ENCODE results near the gene KIAA0753. TPM values are rescaled to one million over a fixed set of nuclear protein-coding genes. Genes with fewer than 3 reads are reported as not detected.

KIAA0753 gene
- total RNA-seq, 1 experiment from 2014 or later = 18.3 TPM

GRCh38 chr17:6633263-6633662, 7.2 kb downstream of the KIAA0753 start:
- Histone ChIP-seq H3K4me3 (replicated peaks in 1 of 2; ENCODE audit: low read depth in 1 of 2, low read length in 2 of 2) (no peak overlapping the region), H3K27ac (ENCODE audit: low read depth, low read length) (no peak overlapping the region), H3K9ac (ENCODE audit: low read length) (no peak overlapping the region), H3K79me2 (ENCODE audit: insufficient read depth, low read length) (peaks cover 8% of the 10 kb centered on the region; the same call in 1 of the 2 replicates), H3K9me3 (ENCODE audit: control insufficient read depth in 1 of 2, insufficient read depth in 1 of 2, low read depth in 1 of 2, low read length in 2 of 2) (no peaks in the 10 kb centered on the region), H3K4me1 (ENCODE audit: control insufficient read depth in 1 of 2, insufficient read depth in 2 of 2, low read length in 2 of 2) (no peaks in the 10 kb centered on the region), H3K36me3 (ENCODE audit: control insufficient read depth in 1 of 2, insufficient read depth in 2 of 2, low read length in 2 of 2) (peaks cover 23 to 28% of the 10 kb centered on the region in 2 experiments; a peak in 3 of 4 replicates), H4K20me1 (ENCODE audit: insufficient read depth) (no peaks in the 10 kb centered on the region), H3K9me2 (ENCODE audit: insufficient read depth) (no peaks in the 10 kb centered on the region), H2AFZ (ENCODE audit: low read depth, low read length, poor library complexity, severe bottlenecking) (no peak overlapping the region), H3K4me2 (ENCODE audit: low read length) (no peak overlapping the region), H3K27me3 (ENCODE audit: insufficient read depth, low read length) (no peaks in the 10 kb centered on the region)
- no peak for DNase-seq (ENCODE audit: low read depth, low spot score)
- POLR2A ChIA-PET = no interaction called here
- RAD21 ChIA-PET (ENCODE audit: low non-redundant PET in 1 of 2, low total read pairs in 2 of 2, uncharacterized antibody in 2 of 2, unreplicated experiment in 2 of 2) = no interaction called here
- intact Hi-C loops (cut with micrococcal nuclease) = no loop called here
- TF ChIP-seq CEBPB (IDR thresholded peaks at IDR 0.05; ENCODE audit: low read depth) = no peak
- no peak for TF ChIP-seq RAD21 (IDR thresholded peaks at IDR 0.05; ENCODE audit: low read depth)
- TF ChIP-seq ELF1 (IDR thresholded peaks at IDR 0.05; ENCODE audit: borderline replicate concordance, low read depth) = no peak
- no peak for TF ChIP-seq SRF (IDR thresholded peaks at IDR 0.05; ENCODE audit: low read depth)
- no peak for TF ChIP-seq ZFX (IDR thresholded peaks at IDR 0.05)
- TF ChIP-seq SIN3A (IDR thresholded peaks at IDR 0.05; ENCODE audit: low read depth) = no peak
- no peak for TF ChIP-seq FOSL1 (IDR thresholded peaks at IDR 0.05; ENCODE audit: low read depth)
- TF ChIP-seq MAX (IDR thresholded peaks at IDR 0.05) = no peak
- no TSS peak for BruUV-seq (replicated peaks)
- no peak for ATAC-seq
- CTCF ChIA-PET = no interaction called here

GRCh38 chr17:6632530-6632929, 8.0 kb downstream of the KIAA0753 start:
- DNase-seq (ENCODE audit: low read depth, low spot score) = no peak
- H3K9me2 ChIP-seq (ENCODE audit: insufficient read depth) = no peaks in the 10 kb centered on the region
- CTCF ChIA-PET = no interaction called here
- peaks cover 12% of the 10 kb centered on the region; the same call in 1 of the 2 replicates for H3K79me2 ChIP-seq (ENCODE audit: insufficient read depth, low read length)
- no peak overlapping the region for H3K27ac ChIP-seq (ENCODE audit: low read depth, low read length)
- H2AFZ ChIP-seq (ENCODE audit: low read depth, low read length, poor library complexity, severe bottlenecking) = no peak overlapping the region
- no peaks in the 10 kb centered on the region for H3K27me3 ChIP-seq (ENCODE audit: insufficient read depth, low read length)
- no peak overlapping the region for H3K4me2 ChIP-seq (ENCODE audit: low read length)
- H3K9me3 ChIP-seq (ENCODE audit: control insufficient read depth in 1 of 2, insufficient read depth in 1 of 2, low read depth in 1 of 2, low read length in 2 of 2) = no peaks in the 10 kb centered on the region
- RAD21 ChIA-PET (ENCODE audit: low non-redundant PET in 1 of 2, low total read pairs in 2 of 2, uncharacterized antibody in 2 of 2, unreplicated experiment in 2 of 2) = no interaction called here
- no peaks in the 10 kb centered on the region for H3K4me1 ChIP-seq (ENCODE audit: control insufficient read depth in 1 of 2, insufficient read depth in 2 of 2, low read length in 2 of 2)
- POLR2A ChIA-PET = no interaction called here
- intact Hi-C loops (cut with micrococcal nuclease) = no loop called here
- peaks cover 31 to 33% of the 10 kb centered on the region in 2 experiments; a peak in 3 of 4 replicates for H3K36me3 ChIP-seq (ENCODE audit: control insufficient read depth in 1 of 2, insufficient read depth in 2 of 2, low read length in 2 of 2)
- no peak overlapping the region for H3K9ac ChIP-seq (ENCODE audit: low read length)
- no peak for ATAC-seq
- H3K4me3 ChIP-seq (replicated peaks in 1 of 2; ENCODE audit: low read depth in 1 of 2, low read length in 2 of 2) = no peak overlapping the region
- no TSS peak for BruUV-seq (replicated peaks)
- no peaks in the 10 kb centered on the region for H4K20me1 ChIP-seq (ENCODE audit: insufficient read depth)
- TF ChIP-seq SIN3A (IDR thresholded peaks at IDR 0.05; ENCODE audit: low read depth) (no peak), FOSL1 (IDR thresholded peaks at IDR 0.05; ENCODE audit: low read depth) (no peak), SRF (IDR thresholded peaks at IDR 0.05; ENCODE audit: low read depth) (no peak), RAD21 (IDR thresholded peaks at IDR 0.05; ENCODE audit: low read depth) (no peak), ZBTB33 (IDR thresholded peaks at IDR 0.05; ENCODE audit: extremely low read depth, insufficient replicate concordance, low read length) (no peak), JUND (IDR thresholded peaks at IDR 0.05) (no peak), MAX (IDR thresholded peaks at IDR 0.05) (no peak), EZH2phosphoT487 (IDR thresholded peaks at IDR 0.05; ENCODE audit: borderline replicate concordance) (no peak), ZNF274 (IDR thresholded peaks at IDR 0.05; ENCODE audit: low read depth, low read length) (no peak), ZFX (IDR thresholded peaks at IDR 0.05) (no peak), EGR1 (IDR thresholded peaks at IDR 0.05; ENCODE audit: low read depth) (no peak), YY1 (IDR thresholded peaks at IDR 0.05; ENCODE audit: extremely low read depth, insufficient replicate concordance, low read depth, low read length) (no peak), CTCF (IDR thresholded peaks at IDR 0.05 in 2 of 3, conservative IDR thresholded peaks at IDR 0.05 in 1 of 3; ENCODE audit: borderline replicate concordance in 1 of 3, insufficient read depth in 1 of 3, low read depth in 2 of 3, low read length in 2 of 3) (no peak)
